Right kidney (tissue), 1 donor: Measurements from ENCODE around the gene GNG3.

Experiments
- DNase-seq: peaks from one replicate; pipeline ENCODE4 v3.0.0-alpha.2; 2016

The GNG3 gene

GRCh38 chr11:62757846-62758788 is 50.6 kb downstream of the GNG3 start:
- no peak for DNase-seq
